Loucy (cell line): ENCODE measurements around the gene SHISA5.

ENCODE experiments used
- H2AFZ ChIP-seq: fragments of 200-600 bp; sonication (generic); 2 replicates; pipeline ENCODE4 v1.6.0; 2016; ENCODE audit warnings: antibody characterized with exemption, mild to moderate bottlenecking, low read length, moderate library complexity
- H3F3A ChIP-seq: fragments of 200-600 bp; 2 replicates; pipeline ENCODE4 v1.6.0; 2016; ENCODE audit warnings: antibody characterized with exemption, low read depth, mild to moderate bottlenecking
- H3K27me3 ChIP-seq: fragments of 200-600 bp; sonication (generic); 2 replicates; pipeline ENCODE4 v1.6.1; 2014; ENCODE audit warnings: low read length, mild to moderate bottlenecking; ENCODE audit not compliant: insufficient read depth, poor library complexity, severe bottlenecking
- H3K36me3 ChIP-seq: fragments of 200-600 bp; sonication (generic); 2 replicates; pipeline ENCODE4 v1.6.1; 2016; ENCODE audit warnings: low read length; ENCODE audit not compliant: insufficient read depth
- H3K4me1 ChIP-seq: fragments of 200-600 bp; sonication (generic); 2 replicates; pipeline ENCODE4 v1.5.1; 2014; ENCODE audit warnings: low read length, mild to moderate bottlenecking; ENCODE audit not compliant: insufficient read depth, poor library complexity, severe bottlenecking
- H3K4me2 ChIP-seq: fragments of 200-600 bp; sonication (generic); 2 replicates; pipeline ENCODE4 v1.6.0; 2014; ENCODE audit warnings: antibody characterized with exemption, low read length, low read depth, mild to moderate bottlenecking; ENCODE audit not compliant: poor library complexity, severe bottlenecking
- H3K4me3 ChIP-seq: fragments of 200-600 bp; sonication (generic); 2 replicates; pipeline ENCODE4 v1.5.1; 2014; ENCODE audit warnings: low read length, mild to moderate bottlenecking, mixed read lengths; ENCODE audit not compliant: poor library complexity, severe bottlenecking
- H3K79me2 ChIP-seq: fragments of 200-600 bp; sonication (generic); 2 replicates; pipeline ENCODE4 v1.6.1; 2014; ENCODE audit warnings: low read length; ENCODE audit not compliant: insufficient read depth
- H3K9ac ChIP-seq: fragments of 200-600 bp; sonication (generic); 2 replicates; pipeline ENCODE4 v1.6.0; 2014; ENCODE audit warnings: mild to moderate bottlenecking, low read depth, low read length, moderate library complexity; ENCODE audit not compliant: poor library complexity, severe bottlenecking
- H3K9me2 ChIP-seq: fragments of 200-600 bp; sonication (generic); replicated peaks from 2 replicates; pipeline ENCODE4 v1.6.1; 2016; ENCODE audit warnings: low read depth, low read length, mixed read lengths
- H3K9me3 ChIP-seq: fragments of 200-600 bp; sonication (generic); 2 replicates; pipeline ENCODE4 v1.6.1; 2014; ENCODE audit warnings: mild to moderate bottlenecking, antibody characterized with exemption, low read length, low read depth; ENCODE audit not compliant: insufficient read depth
- H4K20me1 ChIP-seq: fragments of 200-600 bp; sonication (generic); 2 replicates; pipeline ENCODE4 v1.6.0; 2014; ENCODE audit warnings: antibody characterized with exemption, low read length, mild to moderate bottlenecking; ENCODE audit not compliant: insufficient read depth, poor library complexity, severe bottlenecking
- CTCF ChIP-seq: fragments of 200-600 bp; sonication (generic); conservative IDR thresholded peaks from 2 replicates; pipeline ENCODE4 v1.5.1; 2014; ENCODE audit warnings: mild to moderate bottlenecking, antibody characterized with exemption, low read length
- EZH2phosphoT487 ChIP-seq: fragments of 200-600 bp; IDR thresholded peaks from 2 replicates; pipeline ENCODE4 v1.6.1; 2018; ENCODE audit warnings: antibody characterized with exemption, mild to moderate bottlenecking, moderate library complexity, borderline replicate concordance

Gene SHISA5

GRCh38 chr3:48507256-48508061 lies 3.5 kb upstream of the SHISA5 start:
- Histone ChIP-seq H3K79me2 (no peaks in the 10 kb centered on the region), H3K27me3 (no peaks in the 10 kb centered on the region), H3K4me1 (peaks cover 3% of the 10 kb centered on the region), H3K4me2 (peak overlapping the region; percentile 16), H3F3A (no peaks in the 10 kb centered on the region), H3K4me3 (no peak overlapping the region), H3K9me2 (no peaks in the 10 kb centered on the region), H4K20me1 (no peaks in the 10 kb centered on the region), H3K9me3 (no peaks in the 10 kb centered on the region), H2AFZ (no peak overlapping the region), H3K9ac (no peak overlapping the region), H3K36me3 (no peaks in the 10 kb centered on the region)
- TF ChIP-seq EZH2phosphoT487 (no peak), CTCF (peak; percentile 82)

- Histone ChIP-seq H3K9ac (no peak overlapping the region), H3K9me3 (no peaks in the 10 kb centered on the region), H2AFZ (no peak overlapping the region), H3K4me3 (no peak overlapping the region), H3K36me3 (no peaks in the 10 kb centered on the region), H3F3A (no peaks in the 10 kb centered on the region), H3K4me1 (peaks cover 3% of the 10 kb centered on the region), H3K4me2 (no peak overlapping the region), H4K20me1 (no peaks in the 10 kb centered on the region), H3K9me2 (no peaks in the 10 kb centered on the region), H3K79me2 (no peaks in the 10 kb centered on the region), H3K27me3 (no peaks in the 10 kb centered on the region)
- TF ChIP-seq CTCF (no peak), EZH2phosphoT487 (no peak)
These were observed 2.1 kb upstream of the SHISA5 start for GRCh38 chr3:48505968-48506504.

- Histone ChIP-seq H3K9me2 (no peaks in the 10 kb centered on the region), H3K4me1 (peaks cover 3% of the 10 kb centered on the region), H3K4me3 (no peak overlapping the region), H3F3A (no peaks in the 10 kb centered on the region), H3K79me2 (no peaks in the 10 kb centered on the region), H3K36me3 (no peaks in the 10 kb centered on the region), H3K27me3 (no peaks in the 10 kb centered on the region), H3K4me2 (no peak overlapping the region), H3K9me3 (no peaks in the 10 kb centered on the region), H2AFZ (no peak overlapping the region), H3K9ac (no peak overlapping the region), H4K20me1 (no peaks in the 10 kb centered on the region)
- no peak for TF ChIP-seq CTCF
- no peak for TF ChIP-seq EZH2phosphoT487
These were observed 1.2 kb upstream of the SHISA5 start for GRCh38 chr3:48505146-48505545.
